PFSK-1 (cell line): Measurements from ENCODE around the gene INTS3.

Experiments used
- FOXP2 ChIP-seq: optimal IDR thresholded peaks from 2 replicates; pipeline ENCODE3; 2011; ENCODE audit warnings: borderline replicate concordance, control low read depth, inconsistent platforms; ENCODE audit not compliant: insufficient read depth; ENCODE audit errors: extremely low read length, extremely low read depth
- POLR2AphosphoS5 ChIP-seq: IDR thresholded peaks from 2 replicates; pipeline ENCODE4 v1.6.1; 2012; ENCODE audit warnings: low read depth, mild to moderate bottlenecking, control low read depth, low read length, moderate library complexity
- REST ChIP-seq, 2 experiments: IDR thresholded peaks; 2 replicates each; pipeline versions ENCODE4 v1.6.1 to v1.8.0; 2011 to 2012; ENCODE audit warnings: low read depth in 2 of 2, low read length in 2 of 2, control low read depth in 1 of 2, inconsistent platforms in 1 of 2, mild to moderate bottlenecking in 1 of 2, moderate library complexity in 1 of 2; ENCODE audit not compliant: insufficient read depth in 1 of 2
- SIN3A ChIP-seq: IDR thresholded peaks from 2 replicates; pipeline ENCODE4 v1.6.1; 2012; ENCODE audit warnings: mild to moderate bottlenecking, low read length, moderate library complexity, borderline replicate concordance; ENCODE audit not compliant: insufficient read depth
- TAF1 ChIP-seq: IDR thresholded peaks from 2 replicates; pipeline ENCODE4 v1.6.1; 2012; ENCODE audit warnings: low read length, control low read depth, borderline replicate concordance; ENCODE audit not compliant: insufficient read depth

- TF ChIP-seq POLR2AphosphoS5 (no peak), SIN3A (no peak), TAF1 (no peak), REST (IDR thresholded peaks at IDR 0.05; ENCODE audit: insufficient read depth in 1 of 2, low read depth in 2 of 2, low read length in 2 of 2) (no peak), FOXP2 (no peak)
These were observed 48.3 kb upstream of the INTS3 start for GRCh38 chr1:153679337-153680119.
